Measurements from ENCODE around the gene MRPL28. TPM values are rescaled to one million over a fixed set of nuclear protein-coding genes. Genes with fewer than 3 reads are reported as not detected.
"Not testable (repeated sequence)": the region's sequence is repeated elsewhere in the genome, so short reads cannot be mapped to it uniquely, and the experiment has no call there.

The MRPL28 gene
- 103 and 112 TPM in 2 replicates for total RNA-seq
- polyA plus RNA-seq (2012): 110 TPM

- DNase-seq (ENCODE audit: low read depth): peak; percentile 95
Measured at GRCh38 chr16:370443-370842, at the start of gene MRPL28. TSS of gene MRPL28 (minus strand) at chr16:370538. CDS start at chr16:370218, 320 bp downstream.

- not testable (repeated sequence) for DNase-seq (ENCODE audit: low read depth)
Measured at GRCh38 chr16:415170-415498, 44.8 kb upstream of the MRPL28 start.

DNA sequence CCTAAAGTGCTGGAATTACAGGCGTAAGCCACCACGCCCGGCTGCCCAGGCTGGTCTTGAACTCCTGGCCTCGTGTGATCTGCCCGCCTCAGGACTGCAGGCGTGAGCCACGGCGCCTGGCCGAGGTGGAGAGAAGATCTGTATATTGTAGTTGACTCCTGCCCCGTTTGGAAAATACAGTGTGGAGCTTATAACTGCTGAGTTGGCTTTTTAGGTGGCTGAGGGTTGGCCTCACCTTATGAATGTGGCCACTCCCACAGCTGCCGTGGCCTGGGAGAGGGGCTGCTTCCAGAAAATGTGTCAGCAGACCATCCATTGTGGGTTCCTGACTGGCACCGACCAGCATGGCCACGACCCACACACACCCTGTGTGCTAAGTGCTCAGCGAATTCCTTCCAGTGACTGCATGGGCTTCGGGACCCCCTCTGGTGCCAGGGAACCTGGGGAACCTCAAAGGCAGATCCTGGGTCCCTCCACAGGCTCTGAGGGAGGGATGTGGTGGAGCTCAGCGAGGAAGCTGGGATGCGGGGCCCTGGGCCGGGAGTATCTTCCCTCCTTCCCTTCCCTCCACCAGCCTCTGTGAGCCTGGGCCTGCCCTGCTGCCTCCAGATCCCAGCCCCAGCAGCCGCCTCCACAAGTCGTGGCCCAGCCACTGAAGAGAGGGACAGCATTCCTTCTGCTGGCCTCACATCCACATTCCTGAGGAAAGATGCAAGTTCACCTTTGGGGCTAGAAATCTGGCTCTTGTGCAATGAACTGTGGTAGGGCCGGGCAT is 44.2 kb upstream of the MRPL28 start:
- DNase-seq (ENCODE audit: low read depth): peak; percentile 61

DNA sequence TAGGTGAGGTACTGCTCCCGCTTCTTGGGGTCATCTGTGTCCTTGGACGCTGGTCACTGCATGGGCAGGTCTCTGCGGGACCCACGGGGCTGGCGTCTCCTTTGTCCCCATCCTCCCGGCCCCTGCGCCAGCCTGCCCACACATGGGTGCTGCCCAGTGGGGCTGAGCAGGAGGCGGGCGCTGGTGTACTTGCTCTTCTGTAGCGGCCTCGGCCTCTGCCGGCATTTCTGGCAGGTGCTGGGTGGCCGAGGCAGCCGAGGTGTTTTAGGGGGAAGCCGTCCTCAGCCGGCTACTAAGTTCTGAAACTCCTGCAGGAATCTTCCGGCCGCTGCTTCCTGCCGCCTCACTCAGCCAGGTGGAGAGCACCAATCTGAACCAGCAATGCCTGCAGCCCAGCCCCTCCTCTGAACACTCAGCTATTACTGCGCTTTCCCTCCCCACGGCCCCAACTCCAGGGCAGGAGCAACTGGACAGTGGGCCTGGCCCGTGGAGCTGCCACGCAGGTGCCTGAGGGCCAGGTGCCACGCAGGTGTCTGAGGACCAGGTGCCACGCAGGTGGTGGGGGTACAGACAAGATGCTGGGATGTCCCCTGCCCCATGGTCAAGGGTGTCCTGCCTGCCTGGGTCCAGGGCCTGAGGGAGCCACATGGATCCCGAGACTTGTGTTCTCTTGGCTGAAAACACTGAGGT is 41.4 kb upstream of the MRPL28 start:
- DNase-seq (ENCODE audit: low read depth): no peak

GRCh38 chr16:410516-411178 is 40.3 kb upstream of the MRPL28 start:
- no peak for DNase-seq (ENCODE audit: low read depth)

DNA sequence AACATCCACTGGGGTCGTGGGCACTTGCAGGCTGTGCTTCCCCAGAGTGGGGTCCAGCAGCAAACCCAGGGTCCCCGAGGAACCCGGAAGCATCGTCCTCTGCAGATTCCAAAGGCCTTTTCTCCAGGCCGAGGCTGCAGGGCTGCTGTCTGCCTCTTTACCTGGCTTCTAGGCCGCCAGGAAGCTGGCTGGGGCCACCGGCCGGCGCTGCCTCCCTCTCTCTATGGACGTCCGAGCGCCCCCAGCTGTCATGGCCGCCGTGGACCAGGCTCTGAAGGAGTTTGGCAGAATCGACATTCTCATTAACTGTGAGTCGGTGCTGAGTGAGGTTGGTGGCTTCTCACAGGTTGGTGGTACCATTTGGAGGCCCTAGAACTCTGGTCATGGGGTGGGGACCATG is 36.9 kb upstream of the MRPL28 start:
- DNase-seq (ENCODE audit: low read depth): no peak

- DNase-seq (ENCODE audit: low read depth): no peak
Measured at GRCh38 chr16:405548-406506, 35.5 kb upstream of the MRPL28 start.

DNA sequence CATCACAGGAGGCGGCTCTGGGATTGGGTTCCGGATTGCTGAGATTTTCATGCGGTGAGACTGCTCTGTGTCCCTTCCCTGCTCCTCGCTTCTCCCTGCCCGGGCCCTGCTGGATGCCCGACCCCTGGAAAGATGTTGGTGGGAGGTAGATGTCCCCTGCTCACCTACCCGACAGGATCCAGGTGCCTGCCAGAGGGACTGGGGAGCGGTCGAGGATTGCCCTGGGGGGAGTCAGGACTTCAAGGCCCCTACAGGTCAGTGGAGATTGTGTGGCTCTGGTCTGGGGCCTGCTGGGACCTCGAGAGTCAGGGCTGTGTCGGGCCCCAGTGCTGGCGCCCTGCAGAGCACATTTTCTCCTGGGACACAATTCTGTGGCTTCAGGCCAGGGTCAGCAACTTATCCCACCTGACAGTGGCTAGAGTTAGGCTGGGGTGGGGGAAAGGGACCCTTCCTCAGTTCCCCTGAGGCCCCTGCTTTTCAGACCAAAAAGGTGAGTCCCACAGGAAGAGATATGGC is 34.7 kb upstream of the MRPL28 start:
- DNase-seq (ENCODE audit: low read depth): no peak

DNA sequence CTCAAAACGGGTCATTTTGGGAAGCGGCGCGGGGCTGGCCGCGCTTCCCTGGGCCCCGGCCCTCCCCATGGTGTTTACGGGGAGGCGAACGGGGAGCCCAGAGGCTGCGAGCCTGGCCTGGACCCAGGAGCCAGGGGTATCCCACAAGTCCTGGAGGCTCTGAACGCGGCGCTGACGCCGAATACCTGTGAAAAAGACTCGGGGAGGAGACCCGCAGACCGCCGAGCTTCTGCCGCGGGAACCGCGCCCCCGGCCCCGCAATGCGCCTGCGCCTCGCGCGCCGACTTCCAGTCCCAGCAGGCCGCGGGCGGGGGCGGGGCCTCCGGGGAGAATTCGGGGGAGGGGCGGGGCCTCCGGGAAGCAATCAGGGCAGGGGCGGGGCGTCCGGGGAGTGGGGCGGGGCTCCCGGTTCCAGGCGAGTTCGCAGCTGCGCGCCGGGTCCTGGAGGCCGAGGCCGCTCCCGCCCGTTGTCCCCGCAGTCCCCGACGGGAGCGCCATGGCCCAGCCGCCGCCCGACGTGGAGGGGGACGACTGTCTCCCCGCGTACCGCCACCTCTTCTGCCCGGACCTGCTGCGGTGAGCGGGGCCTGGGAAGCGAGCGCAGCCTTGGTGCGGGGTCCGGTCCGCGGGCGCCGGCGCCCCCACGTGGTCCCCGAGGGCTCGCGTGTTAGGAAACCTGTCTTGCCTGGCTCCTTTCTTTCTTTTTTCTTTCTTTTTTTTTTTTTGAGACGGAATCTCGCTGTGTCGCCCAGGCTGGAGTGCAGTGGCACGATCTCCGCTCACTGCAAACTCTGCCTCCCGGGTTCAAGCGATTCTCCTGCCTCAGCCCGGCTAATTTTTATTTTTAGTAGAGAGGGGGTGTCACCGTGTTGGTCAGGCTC is 31.4 kb upstream of the MRPL28 start, which contains the start of gene DECR2:
TSS of gene DECR2 (plus strand) at position 418 of the 881 bp plus-strand sequence. CDS start at position 497, 79 bp downstream.
- DNase-seq (ENCODE audit: low read depth): peak; percentile 91

DNA sequence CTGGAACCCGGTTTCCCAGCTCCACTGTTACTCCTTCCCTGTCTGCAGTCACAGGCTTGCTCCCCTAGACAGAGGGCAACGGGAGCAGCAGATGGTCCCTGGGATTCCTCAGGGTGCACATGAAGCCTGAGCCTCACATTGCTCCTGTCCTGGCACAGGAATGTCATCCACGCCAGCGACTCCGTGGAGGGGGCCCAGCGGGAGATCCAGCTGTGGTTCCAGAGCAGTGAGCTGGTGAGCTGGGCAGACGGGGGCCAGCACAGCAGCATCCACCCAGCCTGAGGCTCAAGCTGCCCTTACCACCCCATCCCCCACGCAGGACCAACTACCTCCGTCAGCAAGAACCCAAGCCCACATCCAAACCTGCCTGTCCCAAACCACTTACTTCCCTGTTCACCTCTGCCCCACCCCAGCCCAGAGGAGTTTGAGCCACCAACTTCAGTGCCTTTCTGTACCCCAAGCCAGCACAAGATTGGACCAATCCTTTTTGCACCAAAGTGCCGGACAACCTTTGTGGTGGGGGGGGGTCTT is 29.8 kb upstream of the MRPL28 start:
- no peak for DNase-seq (ENCODE audit: low read depth)

- DNase-seq (ENCODE audit: low read depth): no peak
Measured at GRCh38 chr16:399340-400019, 29.1 kb upstream of the MRPL28 start.

DNA sequence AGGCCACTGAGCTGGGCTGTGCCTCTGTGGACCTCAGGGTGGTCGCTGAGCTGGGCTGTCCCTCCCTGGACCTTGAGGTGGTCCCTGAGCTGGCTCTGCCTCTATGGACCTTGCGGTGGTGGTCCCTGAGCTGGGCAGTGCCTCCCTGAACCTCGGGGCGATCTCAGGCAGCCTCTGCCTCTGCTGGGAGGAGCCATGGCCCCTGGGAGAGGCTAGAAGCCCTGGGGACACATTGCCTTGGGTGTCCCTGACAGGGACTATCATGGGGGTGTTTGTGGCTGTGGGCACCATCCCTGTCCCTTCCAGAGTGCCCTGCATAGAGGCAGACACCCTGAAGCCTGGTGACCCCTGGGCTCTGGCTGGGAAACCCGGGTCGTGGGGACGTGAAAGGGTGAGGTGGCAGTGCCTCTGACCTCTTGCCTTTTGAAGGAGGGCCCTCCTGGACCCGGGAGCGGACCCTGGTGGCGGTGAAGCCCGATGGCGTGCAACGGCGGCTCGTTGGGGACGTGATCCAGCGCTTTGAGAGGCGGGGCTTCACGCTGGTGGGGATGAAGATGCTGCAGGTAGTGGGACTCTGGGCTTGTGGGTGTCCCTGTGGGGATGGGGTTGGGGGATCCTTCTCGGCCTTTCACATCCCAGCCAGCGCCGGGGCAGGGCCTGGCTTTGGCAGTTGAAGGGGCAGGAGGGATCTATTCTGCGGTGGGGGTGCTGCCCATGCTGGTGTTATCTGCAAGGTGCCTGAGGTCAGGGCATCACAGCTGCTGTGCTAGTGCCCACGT is 28.4 kb upstream of the MRPL28 start:
- DNase-seq (ENCODE audit: low read depth): no peak

DNA sequence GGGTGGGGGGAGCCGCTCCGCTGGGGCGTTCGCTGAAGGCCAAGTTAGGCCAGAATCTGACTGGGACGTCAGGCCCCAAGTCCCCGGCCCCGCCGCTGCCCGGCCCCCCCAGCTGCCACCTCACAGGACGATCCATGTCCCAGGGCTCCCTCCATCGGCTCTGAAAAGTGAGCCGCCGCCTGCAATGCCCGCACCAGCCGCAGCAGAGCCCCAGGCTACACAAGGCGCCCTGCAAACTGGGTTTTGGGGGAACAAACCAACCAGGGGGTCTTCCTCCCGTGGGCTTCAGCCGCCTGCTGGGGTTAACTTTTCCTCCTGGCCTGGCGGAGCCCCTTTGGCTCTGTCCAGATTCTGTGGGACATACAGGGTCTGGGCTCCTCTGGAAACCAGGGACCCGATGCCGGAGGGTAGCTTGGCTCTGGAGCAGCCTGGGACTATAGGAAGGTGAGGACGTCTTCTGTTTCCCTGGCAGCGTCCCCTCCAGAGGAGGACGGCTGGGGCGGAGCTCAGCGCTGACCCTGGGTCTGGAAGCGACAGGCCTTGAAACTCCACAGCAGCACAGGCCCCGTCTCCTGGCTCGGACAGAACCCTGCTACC is 27.5 kb upstream of the MRPL28 start:
- DNase-seq (ENCODE audit: low read depth): peak; percentile 59

DNA sequence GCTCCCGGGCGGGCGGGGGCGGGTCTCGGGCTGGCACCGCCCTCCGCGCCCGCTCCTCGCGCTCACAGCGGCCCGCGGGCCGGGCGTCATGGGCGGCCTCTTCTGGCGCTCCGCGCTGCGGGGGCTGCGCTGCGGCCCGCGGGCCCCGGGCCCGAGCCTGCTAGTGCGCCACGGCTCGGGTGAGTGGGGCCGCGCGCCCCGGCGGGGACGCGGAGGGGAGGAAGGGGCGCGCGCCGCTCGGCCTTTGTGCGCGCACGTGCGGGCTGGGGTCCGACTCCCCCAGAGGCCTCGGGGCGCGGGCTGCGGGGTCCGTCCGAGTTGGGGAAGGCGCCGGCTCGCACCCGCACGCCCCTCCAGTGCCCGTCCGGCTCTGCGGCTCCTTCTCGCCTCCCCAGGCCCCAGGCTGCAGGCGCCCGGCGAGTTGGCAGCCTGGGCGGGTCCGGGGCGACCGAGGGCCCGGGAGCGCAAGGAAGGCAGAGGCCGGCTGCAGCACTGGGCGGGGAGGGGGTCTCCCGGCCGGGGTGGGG is 26.9 kb upstream of the MRPL28 start, which contains the start of gene NME4:
TSS of gene NME4 (plus strand) at position 65 of the 527 bp plus-strand sequence. CDS start at position 89, 24 bp downstream.
- DNase-seq (ENCODE audit: low read depth): peak; percentile 36

DNA sequence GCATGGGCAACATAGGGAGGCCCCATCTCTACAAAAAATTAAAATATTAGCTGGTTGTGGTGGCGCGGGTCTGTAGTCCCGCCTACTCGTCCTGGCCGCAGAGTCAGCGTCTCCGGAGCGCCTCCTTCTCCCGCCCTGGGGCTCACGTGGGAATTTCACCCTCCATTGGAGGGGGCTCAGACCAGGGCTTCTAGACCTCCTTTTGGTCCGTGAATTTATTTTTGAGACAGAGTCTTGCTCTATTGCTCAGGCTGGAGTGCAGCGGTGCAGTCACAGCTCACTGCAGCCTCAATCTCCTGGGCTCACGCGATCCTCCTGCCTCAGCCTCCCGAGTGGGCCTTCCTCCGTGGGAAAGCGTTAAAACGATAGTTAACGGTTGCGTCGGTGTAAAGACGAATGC is 26.3 kb upstream of the MRPL28 start:
- peak; percentile 24 for DNase-seq (ENCODE audit: low read depth)

DNA sequence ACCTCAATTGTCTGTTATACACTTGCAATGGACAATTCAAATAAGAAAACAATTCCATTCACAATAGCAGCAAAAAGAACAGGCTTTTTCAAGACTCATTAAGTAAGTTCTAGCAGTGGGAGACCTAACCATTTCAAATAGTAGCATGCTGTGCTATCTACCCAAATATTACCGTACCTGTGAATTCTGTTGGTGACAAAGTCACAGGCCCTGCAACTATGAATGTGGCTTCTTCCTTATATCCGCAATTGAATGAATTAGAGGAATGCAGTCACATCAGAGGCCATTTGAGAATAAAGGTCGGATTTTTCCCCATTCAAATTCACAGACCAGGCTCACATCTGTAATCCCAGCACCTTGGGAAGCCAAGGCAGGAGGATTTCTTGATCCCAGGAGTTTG is 25.9 kb upstream of the MRPL28 start:
- DNase-seq (ENCODE audit: low read depth): no peak

DNA sequence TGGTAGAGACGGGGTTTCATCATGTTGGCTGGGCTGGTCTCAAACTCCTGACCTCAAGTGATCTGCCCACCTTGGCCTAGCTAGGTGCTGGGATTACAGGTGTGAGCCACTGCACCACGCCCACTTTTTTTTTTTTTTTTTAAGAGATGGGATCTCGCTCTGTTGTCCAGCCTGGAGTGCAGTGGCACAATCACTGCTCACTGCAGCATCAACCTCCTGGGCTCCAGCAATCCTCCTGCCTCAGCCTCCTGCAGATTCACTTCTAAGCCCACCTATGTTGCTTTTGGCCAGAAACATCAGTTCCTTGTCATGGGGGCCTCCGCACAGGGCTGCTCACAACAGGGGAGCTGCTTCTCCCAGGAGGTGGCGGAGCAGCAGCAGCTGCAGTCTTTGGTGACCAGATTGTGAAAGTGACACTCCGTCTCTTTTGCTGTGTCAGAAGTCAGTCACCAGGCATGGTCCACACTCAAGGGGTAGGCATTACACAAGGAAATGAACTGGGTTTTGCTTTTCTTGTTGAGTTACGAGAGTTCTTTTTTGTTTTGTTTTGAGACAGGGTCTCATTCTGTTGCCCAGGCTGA is 22.2 kb upstream of the MRPL28 start:
- no peak for DNase-seq (ENCODE audit: low read depth)
